Endometrial microvascular endothelial cells (primary cell): Measurements from ENCODE around the gene RAD51B. TPM values are rescaled to one million over a fixed set of nuclear protein-coding genes. Genes with fewer than 3 reads are reported as not detected.
"Not testable (repeated sequence)": the region's sequence is repeated elsewhere in the genome, so short reads cannot be mapped to it uniquely, and the experiment has no call there.

Experiments used
- in situ Hi-C: cut with HindIII; loops from 2 replicates; pipeline ENCODE4 v1.10.0; 2017; ENCODE audit warnings: low sequenced_read_pairs, low pct_unique_long_range_greater_than_20kb; ENCODE audit errors: inconsistent ontology term
- total RNA-seq: library from RNA; depleted of rRNA; stranded (reverse); fragments of >200 nt; gene quantifications from one replicate; pipeline ENCODE4 v1.2.3, GENCODE V29; 2015; ENCODE audit errors: inconsistent ontology term

The RAD51B gene
- total RNA-seq, 1 donor from 2014 or later = 16.4 TPM

- in situ Hi-C loops = no loop called here
Measured at GRCh38 chr14:68693926-68694325, 874.3 kb downstream of the RAD51B start.

GRCh38 chr14:68694516-68695235 is 875.1 kb downstream of the RAD51B start:
- in situ Hi-C loops = no loop called here

- in situ Hi-C loops = no loop called here
Measured at GRCh38 chr14:68695326-68695768, 875.8 kb downstream of the RAD51B start.

- in situ Hi-C loops = no loop called here
Measured at GRCh38 chr14:68695856-68696255, 876.3 kb downstream of the RAD51B start.

GRCh38 chr14:68696266-68696665 is 876.7 kb downstream of the RAD51B start:
- in situ Hi-C loops = no loop called here

- in situ Hi-C loops = no loop called here
Measured at GRCh38 chr14:68696721-68697495, 877.3 kb downstream of the RAD51B start.

GRCh38 chr14:68698773-68699172 is 879.2 kb downstream of the RAD51B start:
- in situ Hi-C loops = not testable (repeated sequence)

- in situ Hi-C loops = no loop called here
Measured at GRCh38 chr14:68701001-68701741, 881.6 kb downstream of the RAD51B start.

- in situ Hi-C loops = no loop called here
Measured at GRCh38 chr14:68702135-68702534, 882.6 kb downstream of the RAD51B start.

- in situ Hi-C loops = no loop called here
Measured at GRCh38 chr14:68702578-68702977, 883.0 kb downstream of the RAD51B start.

- in situ Hi-C loops = no loop called here
Measured at GRCh38 chr14:68703093-68703492, 883.5 kb downstream of the RAD51B start.

GRCh38 chr14:68704736-68705720 is 885.4 kb downstream of the RAD51B start:
- in situ Hi-C loops = no loop called here

- in situ Hi-C loops = no loop called here
Measured at GRCh38 chr14:68705741-68706283, 886.2 kb downstream of the RAD51B start.

- in situ Hi-C loops = no loop called here
Measured at GRCh38 chr14:68707482-68707881, 887.9 kb downstream of the RAD51B start.

- in situ Hi-C loops = no loop called here
Measured at GRCh38 chr14:68708343-68708742, 888.8 kb downstream of the RAD51B start.

- in situ Hi-C loops = no loop called here
Measured at GRCh38 chr14:68709007-68709406, 889.4 kb downstream of the RAD51B start.

- in situ Hi-C loops = no loop called here
Measured at GRCh38 chr14:68710776-68711175, 891.2 kb downstream of the RAD51B start.
